Astrocyte of the cerebellum (primary cell): Measurements from ENCODE around the gene ABHD6.
A peak's percentile ranks its signal among the peaks of the same experiment; 100 is the strongest.

ENCODE experiments used
- DNase-seq: peaks from one replicate; pipeline ENCODE4 v3.0.0-alpha.2; 2011; ENCODE audit warnings: low read depth
- H3K4me3 ChIP-seq: 2 replicates; pipeline ENCODE4 v1.5.1; 2011; ENCODE audit warnings: mild to moderate bottlenecking, low read depth, low read length, moderate library complexity
- in situ Hi-C: cut with HindIII; loops from 2 replicates; pipeline ENCODE4 v1.10.0; 2017; ENCODE audit warnings: low sequenced_read_pairs
- TF ChIP-seq, protein P1 (sequence below): IDR thresholded peaks from 2 replicates; pipeline ENCODE4 v1.5.1; 2012; ENCODE audit warnings: low read length, low read depth, moderate library complexity, mild to moderate bottlenecking; ENCODE audit errors: missing control alignments

ABHD6 gene

DNA sequence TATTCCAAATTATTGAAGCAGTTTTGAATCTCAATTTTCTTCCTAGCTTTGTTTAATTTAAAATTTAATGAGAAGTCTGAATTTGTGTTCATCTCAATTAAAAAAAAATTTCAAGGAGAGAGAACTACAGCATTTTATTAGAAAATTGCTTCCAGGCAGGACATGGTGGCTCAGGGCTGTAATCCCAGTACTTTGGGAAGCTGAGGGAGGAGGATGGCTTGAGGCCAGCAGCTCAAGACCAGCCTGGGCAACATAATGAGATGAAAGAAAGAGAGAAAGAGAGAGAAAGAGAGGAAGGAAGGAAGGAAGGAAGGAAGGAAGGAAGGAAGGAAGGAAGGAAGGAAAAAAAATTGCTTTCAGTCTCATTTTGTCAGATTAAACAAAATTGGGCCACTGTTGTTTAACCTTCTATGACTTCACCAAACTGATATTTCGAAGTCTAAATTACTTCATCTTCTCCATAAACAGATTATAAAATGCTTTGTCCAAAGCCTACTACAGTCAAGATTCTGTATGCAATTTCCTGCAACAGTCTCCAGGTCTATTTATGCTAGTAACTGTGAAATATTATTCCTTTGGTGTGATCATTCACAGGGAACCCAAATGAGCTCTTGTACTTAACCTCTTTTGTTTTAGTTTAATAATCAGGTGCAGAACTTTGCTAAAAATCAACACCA is 6.6 kb upstream of the ABHD6 start:
- no peak for DNase-seq
- in situ Hi-C loops = no loop called here
- TF ChIP-seq, protein P1, sequence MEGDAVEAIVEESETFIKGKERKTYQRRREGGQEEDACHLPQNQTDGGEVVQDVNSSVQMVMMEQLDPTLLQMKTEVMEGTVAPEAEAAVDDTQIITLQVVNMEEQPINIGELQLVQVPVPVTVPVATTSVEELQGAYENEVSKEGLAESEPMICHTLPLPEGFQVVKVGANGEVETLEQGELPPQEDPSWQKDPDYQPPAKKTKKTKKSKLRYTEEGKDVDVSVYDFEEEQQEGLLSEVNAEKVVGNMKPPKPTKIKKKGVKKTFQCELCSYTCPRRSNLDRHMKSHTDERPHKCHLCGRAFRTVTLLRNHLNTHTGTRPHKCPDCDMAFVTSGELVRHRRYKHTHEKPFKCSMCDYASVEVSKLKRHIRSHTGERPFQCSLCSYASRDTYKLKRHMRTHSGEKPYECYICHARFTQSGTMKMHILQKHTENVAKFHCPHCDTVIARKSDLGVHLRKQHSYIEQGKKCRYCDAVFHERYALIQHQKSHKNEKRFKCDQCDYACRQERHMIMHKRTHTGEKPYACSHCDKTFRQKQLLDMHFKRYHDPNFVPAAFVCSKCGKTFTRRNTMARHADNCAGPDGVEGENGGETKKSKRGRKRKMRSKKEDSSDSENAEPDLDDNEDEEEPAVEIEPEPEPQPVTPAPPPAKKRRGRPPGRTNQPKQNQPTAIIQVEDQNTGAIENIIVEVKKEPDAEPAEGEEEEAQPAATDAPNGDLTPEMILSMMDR = no peak
- H3K4me3 ChIP-seq = no peak overlapping the region

DNA sequence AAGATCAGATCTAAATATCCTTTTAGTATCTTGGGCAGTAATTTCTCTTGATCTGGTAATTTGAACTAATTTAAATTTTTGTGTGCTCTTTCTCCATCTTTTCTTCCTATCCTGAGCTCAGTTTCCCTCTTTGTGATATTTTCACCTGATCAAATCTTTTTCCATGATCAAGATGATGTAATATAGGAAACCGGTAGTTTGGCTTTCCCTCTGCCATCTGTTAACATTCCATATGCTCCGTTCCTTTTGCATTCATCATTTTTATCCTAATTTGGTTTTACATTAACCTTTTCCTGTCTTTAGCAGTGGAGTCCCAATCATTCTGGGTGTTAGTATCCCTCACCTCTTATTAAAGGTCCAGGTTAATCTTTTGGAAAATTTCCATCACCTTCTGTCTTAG is 5.9 kb upstream of the ABHD6 start:
- in situ Hi-C loops = no loop called here
- TF ChIP-seq, protein P1 = no peak
- DNase-seq = no peak
- H3K4me3 ChIP-seq = no peak overlapping the region

DNA sequence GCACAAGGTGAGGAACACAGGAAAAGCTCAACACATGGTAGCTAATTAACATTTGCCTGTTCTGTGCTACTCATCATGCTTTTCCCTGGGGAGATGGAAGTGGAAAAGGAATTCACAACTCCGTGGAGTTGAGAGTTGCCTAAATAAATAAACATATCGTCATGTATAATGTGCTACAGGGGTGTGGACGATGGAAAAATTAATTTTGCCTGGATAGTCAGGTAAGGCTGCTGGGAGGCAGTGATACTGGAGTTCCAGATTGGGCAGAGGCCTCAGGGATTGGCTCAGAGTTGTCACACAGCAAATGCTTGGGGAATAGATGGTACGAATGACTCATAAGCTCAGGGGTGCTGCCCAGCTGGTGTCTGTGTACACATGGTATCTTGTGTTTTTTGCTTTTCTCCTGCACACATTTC is 3.1 kb upstream of the ABHD6 start:
- in situ Hi-C loops = no loop called here
- TF ChIP-seq, protein P1 = no peak
- no peak overlapping the region for H3K4me3 ChIP-seq
- no peak for DNase-seq

DNA sequence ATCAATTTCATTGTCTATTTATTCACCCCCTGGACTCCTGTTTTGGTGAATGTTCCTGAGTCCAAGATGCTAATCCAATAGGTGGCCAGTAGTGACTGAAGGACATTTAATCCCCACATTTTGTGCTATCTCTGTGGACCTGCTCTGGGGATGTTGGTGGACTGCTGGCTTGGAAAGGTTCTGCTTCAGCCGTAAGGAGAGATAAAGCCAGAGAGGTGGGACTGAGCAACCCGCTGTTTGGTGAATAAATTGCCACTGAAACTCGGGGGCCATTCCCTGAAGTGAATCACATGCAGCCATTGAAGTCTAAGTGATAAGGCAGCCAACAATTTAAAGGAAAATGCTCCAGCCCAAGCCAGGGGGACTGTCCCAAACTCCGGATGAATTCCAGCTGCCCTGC is 1.6 kb upstream of the ABHD6 start:
- no peak for DNase-seq
- in situ Hi-C loops = no loop called here
- no peak overlapping the region for H3K4me3 ChIP-seq
- TF ChIP-seq, protein P1 = no peak

DNA sequence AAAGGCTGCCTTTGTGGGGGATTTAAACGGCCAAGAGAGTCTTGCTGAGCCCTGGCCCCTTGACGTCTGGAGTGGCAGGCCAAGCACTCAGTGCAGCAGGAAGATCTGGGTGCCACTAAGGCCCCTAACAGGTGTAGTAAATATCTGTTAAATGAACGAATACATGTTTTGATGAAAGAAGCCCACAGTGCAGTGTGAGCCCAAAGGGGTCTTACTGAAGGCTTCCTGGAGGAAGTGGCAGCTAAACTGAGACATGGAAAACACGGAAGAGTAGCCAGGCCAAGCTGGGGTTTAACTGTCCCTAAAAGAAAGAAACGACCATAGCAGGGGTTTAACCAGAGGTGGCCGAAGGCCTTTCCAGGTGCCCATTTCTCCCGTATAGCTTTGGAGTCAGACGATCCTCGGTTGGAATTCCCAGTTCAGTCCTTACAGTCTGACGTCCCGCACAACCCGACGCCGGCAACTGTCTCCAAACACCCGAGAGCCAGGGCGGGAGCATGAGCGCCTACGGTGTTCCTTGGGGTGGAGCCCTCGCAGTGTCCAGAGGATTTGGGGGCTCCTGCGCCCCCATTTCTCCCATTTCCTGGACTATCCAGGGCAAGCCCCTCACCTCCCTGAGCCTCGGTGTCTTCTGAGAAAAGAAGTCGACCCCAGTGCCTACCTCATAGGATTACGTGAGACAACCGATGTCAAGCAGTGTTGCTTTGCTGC is 910 bp upstream of the ABHD6 start:
- peak overlapping the region; percentile 81 for H3K4me3 ChIP-seq
- DNase-seq = no peak
- TF ChIP-seq, protein P1 = no peak
- in situ Hi-C loops = no loop called here

DNA sequence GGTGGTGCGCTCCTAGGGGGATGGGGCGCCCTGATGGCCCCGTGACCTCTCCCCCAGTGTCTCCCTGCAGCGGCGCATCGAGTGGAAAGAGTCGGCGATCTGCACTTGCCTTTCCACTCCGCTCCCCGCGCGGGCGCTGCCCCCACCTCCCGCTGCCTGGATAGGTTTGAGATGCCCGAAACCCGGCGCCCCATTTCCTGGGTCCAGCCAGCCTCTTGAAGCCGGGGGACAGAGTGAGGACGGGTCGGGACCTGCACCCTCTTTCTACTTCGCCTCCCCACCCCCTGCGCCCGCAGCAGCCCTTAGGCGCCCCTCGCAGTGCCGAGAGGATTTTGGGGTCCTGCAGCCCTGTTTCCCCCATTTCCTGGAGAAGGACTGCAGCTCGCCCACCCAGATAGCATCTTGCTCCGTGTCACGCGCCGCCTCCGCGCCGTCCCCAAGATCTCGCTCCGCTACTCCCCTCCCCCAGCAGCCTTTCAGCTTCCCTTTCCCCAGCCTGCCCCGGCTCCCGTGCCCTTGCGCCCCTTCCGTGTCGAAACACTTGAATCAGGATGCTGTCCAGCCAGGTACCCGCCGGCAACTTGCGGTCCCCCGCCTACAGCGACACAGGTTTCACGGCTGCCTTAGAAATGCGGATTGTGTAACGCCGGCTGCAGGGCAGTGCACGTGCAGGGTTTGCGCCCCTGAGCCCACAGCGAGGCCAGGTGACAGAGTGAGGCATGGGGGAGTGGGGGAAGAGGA is 519 bp downstream of the ABHD6 start:
- in situ Hi-C loops = no loop called here
- no peak for DNase-seq
- TF ChIP-seq, protein P1 = no peak
- H3K4me3 ChIP-seq = peak overlapping the region; percentile 81
